ENCODE measurements around the gene GRIK4.
"Not testable (repeated sequence)": the region's sequence is repeated elsewhere in the genome, so short reads cannot be mapped to it uniquely, and the experiment has no call there.

Gene GRIK4

DNA sequence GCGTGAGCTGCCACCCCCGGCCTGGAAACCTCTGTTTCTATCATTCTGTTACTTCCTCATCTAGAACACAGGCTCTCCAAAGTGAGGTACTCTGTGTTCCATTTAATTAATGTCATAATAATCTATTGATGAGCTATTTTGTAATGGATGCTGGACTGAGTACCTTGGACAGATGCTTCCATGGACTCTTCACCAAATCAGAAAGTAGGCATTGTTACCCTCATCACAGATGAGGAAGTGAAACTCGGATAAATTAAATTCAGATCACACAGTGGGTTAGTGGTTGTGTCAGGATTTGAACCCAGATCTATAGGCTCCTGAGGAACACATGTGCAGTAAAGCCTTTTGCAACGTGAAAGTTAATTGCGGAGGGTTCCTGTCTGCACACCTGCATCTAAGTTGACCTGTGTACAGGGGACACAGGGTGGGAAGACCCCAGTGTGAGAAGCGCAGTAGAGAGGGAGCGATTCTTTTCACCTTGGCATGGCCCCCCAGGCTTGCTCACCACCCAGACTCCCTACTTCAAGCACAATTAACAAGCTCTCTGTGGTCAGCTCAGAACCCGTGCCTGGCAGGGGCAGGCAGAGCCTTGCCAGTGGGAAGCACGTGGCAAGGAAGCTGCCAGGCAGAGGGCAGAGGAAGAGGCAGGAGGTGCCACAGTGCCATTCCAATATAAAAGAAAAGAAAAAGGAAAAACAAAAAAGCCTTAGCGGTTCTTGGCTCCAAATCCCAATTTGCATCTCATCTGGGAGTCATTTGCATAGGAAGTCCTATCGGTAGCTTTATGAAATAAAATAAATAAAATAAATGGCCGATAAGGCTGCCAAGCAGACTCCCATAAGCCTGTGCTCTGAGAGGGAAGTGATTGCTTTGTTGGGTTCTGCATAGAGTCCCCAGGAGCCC, 239.3 kb downstream of the GRIK4 start:
- no peak for DNase-seq

DNA sequence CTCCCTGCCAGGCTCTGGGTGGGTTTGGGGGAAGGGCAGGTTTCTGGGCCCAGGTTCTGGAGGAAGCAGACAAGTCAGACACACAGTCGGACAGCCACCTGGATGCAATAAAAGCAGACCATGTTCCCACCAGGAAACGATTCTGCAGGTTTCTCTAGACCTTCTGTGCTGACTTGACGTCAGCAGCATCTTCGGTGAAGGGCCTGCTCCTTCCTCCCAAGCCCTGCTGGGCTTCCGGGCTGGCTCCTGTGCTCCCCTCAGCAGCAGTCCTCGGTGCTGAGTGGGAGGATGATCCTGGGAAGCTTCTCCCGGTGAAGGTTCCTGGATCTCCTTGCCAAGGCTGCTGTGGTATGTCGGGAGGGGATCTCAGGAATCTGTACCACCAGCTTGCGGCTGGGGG, 240.0 kb downstream of the GRIK4 start:
- no peak for DNase-seq

DNA sequence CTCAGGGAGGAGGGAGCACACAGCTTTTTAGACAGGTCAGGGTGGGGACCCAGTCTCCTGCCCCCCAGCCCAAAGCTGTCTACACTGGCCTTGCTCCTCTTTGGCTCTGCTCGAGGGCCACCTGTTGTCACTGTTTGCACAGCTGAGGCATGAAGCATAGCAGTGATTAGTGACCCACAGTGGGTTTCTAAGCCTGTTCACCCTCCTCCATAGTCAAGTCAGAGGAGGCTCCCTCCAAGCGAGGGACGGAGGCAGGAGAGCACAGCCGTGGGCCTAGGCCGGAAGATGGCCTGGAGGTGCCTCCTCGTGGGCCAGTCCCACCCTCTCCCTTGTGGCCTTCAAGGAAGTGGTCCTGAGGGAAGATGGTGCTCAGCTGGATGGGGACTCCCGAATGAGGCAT, 241.1 kb downstream of the GRIK4 start:
- DNase-seq, result no peak

DNA sequence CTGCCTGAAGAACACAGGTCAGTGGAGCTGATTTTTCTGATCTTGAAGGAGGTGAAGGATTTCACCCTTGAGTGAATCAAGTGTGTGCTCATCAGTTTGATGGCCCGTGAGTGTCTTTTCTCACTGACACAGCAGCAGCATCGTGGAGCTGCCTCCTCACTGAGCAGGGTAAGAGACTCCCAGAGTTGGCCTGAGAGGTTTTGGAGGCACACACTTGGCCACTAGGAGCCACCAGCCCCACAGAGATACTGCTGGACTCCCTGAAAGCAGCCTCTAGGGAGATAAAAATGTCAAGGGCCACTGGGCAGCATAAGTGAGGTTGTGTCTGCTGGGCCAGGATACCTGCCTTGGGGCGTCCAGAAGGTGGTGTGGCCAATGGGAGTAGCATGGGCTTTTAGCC, 245.4 kb downstream of the GRIK4 start:
- DNase-seq, result no peak

DNA sequence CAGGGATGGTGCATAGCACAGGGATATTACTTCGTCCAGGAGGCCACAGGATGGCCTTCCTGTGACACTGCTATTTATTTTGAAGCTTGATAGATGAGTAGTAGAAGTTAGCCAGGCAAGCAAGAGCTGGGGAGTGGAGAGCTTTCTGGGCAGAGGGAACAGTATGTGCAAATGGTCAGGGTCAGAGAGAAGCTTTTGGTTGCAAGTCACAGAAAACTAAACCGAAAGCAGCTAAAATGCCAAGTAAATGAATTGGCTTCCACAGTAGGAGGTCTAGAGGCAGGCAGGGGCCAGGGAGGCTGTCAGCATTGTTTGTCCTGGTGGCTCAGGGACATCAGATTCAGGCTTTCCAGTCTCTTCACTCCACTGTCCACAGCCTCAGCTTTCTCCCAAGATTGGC, 247.5 kb downstream of the GRIK4 start:
- no peak for DNase-seq

DNA sequence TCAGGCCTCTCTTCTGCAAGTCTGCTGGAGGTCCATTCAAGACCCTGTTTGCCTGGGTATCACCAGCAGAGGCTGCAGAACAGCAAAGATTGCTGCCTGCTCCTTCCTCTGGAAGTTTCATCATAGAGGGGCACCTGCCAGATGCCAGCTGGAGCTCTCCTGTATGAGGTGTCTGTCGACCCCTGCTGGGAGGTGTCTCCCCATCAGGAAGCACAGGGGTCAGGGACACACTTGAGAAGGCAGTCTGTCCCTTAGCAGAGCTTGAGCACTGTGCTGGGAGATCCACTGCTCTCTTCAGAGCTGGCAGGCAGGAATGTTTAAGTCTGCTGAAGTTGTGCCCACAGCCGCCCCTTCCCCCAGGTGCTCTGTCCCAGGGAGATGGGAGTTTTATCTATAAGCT, 254.2 kb downstream of the GRIK4 start:
- not testable (repeated sequence) for DNase-seq

DNA sequence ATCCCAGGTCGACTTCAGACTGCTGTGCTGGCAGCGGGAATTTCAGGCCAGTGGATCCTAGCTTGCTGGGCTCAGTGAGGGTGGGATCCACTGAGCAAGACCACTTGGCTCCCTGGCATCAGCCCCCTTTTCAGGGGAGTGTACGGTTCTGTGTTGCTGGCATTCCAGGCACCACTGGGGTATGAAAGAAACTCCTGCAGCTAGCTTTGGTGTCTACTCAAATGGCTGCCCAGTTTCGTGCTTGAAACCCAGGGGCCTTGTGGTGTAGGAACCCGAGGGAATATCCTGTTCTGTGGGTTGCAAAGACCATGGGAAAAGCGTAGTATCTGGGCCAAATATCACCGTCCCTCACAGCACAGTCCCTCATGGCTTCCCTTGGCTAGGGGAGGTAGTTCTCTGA, 254.8 kb downstream of the GRIK4 start:
- no peak for DNase-seq

DNA sequence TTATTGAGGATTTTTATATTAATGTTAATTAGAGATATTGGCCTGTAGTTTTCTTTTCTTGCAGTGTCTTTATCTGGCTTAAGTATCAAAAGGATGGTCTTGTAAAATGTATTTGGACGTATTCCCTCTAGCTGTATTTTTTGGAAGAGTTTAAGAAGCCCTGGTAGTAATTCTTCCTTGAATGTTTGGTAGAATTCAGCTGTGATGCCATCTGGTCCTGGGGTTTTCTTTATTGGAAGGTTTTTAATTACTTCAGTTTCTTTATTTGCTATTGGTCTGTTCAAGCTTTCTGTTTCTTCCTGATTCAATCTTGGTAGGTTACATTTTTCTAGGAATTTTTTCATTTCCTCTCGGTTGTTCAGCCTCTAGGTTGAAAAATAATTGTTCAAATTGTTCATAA, 257.4 kb downstream of the GRIK4 start:
- DNase-seq, result no peak

DNA sequence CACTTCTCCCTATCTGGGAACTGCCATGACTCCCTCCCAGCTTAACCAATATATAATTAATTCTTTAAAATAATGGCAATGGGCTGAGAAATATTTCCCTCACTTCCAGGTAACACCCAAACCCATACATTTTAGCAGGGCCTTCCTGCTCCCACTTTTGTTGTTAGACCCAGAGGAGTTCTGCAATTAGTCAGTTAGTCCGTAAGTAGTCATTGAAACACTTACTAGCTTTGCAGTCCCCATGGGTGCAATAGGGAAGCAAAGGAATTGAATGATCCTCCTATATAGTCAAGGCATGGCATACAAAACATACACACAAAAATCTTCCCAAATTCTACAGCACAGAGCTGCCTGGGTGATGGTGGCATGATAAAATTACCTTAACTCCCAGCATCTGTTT, 258.4 kb downstream of the GRIK4 start:
- no peak for DNase-seq

DNA sequence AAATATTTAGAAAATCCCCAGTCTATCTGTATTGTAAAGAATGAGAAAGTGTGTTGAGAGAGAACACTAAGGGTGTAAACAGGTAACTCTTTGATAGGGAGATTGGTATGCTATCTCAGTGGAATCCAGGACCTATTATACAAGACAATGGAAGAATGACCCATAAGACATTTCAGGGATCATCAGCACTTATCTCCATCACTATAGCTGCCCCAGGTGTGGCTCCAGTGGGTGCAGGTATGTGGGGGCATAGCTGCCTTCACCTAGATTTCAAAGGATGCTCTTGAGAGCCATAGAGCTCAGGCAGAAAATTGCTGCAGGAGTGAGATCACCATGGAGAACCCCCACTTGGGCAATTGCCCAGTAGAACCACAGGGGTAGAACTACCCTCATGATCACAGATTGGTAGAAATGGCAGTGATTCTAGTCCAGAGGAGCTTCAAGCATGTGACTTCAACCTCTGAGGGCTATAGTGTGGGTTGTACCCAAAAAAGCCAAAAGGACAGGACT, 260.1 kb downstream of the GRIK4 start:
- no peak for DNase-seq

DNA sequence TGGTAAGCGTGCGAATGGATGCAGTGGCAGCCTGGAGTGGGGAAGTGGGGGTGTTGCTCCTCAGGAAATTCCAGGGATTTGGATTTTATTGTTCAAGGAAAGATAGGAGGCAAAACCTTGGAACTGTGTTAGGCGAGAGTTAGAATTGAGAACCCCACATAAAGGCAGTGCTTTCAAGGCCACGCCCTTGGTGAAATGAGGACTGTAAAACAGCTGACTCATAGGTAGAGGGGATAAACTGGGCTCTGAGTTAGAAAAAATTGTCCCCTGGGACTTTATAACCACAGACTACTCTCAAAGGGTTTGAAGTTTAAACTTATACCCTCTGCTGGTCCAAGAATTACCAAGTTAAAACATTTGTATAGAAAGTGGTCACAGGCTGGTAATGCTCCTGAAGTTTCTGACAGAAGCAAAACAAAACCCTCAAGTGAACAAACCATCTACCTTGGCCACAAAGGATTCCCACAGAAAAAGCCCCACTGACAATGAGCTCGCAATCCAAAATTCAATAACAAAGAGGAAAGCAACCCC, 262.0 kb downstream of the GRIK4 start:
- DNase-seq, result no peak

DNA sequence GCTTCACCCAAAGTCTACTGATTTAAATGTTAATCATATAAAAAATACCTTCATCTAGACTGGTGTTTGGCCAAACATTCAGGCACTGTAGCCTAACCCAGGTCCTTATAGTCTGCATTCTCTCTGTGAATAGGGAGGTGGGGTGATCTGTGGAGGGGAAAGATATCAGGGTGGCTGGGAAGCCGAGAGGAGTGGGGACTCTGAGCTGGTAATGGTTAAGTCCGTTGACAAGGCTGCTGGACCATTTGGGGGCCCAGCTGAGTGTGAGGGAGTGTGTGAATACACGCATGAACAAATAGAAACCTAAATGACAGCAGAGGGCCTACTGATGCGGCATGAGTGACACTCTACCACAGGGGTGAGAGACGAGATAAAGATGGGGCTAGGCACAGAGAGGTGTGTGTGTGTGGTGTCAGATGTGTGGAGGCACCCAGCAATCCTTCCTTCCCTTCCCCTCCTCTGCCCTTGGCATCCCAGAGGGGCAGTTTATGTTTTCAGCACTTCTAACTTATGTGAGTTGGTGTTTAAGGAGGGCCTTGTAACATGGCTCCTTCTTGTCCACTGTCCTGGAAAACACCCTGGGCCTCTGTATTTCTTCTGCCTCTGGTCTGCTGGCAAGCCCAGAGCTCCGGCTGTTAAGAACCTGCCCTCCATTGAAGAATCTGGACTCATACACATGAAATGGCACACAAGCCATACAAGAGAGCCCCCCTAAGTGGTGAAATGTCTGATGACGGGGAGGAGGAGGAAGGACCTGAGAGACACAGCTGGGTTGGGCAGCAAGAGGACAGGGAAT, 263.2 kb downstream of the GRIK4 start:
- no peak for DNase-seq

DNA sequence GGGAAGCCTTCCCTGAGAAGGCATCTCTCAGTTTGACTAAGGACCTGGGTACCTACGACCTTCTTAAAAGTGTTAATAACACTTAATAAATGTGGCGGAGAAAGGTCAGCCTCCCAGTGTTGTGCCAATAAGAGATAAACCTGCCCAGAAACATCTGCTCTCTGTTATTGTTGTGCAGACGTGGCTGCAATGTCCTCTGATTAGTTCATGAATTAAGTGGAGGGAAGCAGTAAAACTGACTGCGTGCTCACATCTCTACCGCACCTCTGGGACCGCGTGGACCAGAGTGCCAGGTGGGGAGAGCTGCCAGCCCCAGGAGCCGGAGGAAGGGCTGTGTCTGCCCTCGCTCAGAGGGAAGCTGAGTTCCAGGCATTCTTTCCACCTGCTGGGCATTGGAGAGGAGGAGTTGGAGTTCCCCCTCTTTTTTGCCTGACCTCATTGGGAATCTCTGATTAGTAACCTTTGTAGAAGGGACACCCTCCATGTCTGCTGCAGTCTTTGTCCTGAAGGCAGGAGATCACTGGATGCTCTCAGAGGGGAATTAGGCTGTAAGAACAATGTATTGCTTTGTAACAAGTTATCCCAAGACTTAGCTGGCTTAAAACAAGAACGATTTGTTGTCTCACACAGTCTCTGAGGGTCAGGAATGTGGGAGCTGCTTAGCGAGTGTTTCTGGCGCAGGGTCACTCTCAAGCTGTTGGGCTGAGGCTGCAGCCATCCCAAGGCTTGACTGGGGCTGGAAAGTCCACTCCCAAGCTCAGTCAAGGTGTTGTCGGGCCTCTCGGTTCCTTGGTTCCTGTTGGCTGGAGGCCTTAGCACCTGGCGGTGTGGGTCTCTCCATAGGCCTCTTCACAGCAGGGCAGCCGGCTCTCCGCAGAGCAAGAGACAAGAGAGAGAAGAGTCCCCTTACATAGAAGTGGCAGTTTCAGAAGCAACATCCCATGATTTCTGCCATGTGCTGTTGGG, 264.7 kb downstream of the GRIK4 start:
- no peak for DNase-seq

DNA sequence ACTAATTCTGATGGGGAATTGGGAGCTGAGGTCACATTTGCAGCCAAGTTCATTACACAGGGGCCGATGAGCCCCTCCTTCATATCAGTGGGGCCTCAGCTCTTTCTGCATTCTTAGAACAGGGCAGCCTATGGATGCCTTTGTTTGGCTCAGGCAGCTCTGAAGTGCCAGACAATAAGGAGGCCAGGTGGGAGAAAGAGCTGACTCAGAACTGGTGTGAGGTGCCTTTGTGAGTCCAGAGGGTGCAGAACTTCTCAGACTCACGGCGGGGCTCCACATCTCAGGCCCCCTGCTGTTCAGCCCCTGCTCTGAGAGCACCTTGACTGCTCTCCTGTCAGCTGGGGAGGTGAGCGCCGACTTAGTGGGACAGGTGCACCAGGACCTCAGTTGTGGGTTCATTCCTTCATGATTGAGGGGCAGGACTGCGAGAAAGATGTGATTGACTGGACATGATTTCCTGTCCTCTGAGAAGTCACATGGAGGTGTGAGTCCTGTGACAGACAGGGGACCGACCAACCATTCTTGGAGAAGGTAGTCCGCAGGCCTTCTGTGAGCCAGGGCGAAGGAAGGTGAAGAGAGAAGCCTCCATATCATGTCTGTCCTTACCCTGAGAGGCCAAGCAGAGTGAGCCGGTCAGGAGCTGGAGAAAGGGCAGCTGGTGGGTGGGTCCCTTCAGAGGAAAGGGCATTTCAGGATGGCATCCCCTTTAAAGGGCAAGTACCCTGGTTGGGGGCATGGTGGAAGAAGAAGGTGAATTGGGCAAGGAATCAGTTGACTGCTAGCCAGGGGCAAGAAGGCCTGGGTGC, 267.3 kb downstream of the GRIK4 start:
- no peak for DNase-seq

DNA sequence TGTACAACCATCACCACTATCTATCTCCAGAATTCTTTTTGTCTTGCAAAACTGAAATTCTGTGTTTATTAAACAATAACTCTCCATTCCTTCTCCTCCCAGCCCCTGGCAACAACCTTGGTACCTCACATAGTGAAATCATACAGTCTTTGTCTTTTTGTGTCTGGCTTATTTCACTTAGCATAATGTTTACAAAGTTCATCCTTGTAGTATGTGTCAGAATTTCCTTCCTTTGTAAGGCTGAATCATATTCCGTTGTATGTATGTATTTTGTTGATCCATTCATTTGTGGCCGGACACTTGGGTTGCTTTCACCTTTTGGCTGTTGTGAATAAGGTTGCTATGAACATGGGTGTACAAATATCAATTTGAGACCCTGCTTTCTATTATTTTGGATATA, 268.7 kb downstream of the GRIK4 start:
- no peak for DNase-seq

DNA sequence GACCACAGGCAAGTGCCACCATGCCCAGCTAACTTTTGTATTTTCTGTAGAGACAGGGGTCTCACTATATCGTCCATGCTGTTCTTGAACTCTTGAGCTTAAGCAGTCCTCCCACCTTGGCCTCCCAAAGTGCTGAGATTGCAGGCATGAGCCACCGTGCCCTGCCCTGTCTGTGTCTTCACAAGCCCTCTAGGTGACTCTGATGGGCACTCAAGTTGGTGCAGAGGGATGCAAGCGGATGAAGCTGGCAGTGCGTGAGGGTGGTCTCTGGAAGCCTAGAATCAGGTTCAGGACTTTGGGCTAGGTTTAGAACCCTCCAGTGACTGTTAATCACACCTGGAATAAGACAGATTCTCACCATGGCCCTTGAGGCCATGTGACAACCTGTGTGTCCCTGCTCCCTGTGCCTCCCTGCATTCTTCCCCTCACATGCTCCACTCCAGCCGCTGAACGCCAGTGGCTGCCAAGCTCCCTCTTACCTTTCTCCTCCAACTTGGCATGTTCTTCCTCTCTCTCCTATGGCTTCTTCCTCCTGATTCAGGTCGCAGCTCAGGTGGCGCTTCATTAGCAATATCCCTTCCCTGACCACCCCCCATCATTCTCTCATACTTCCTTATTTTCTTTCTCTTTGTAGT, 270.1 kb downstream of the GRIK4 start:
- no peak for DNase-seq

DNA sequence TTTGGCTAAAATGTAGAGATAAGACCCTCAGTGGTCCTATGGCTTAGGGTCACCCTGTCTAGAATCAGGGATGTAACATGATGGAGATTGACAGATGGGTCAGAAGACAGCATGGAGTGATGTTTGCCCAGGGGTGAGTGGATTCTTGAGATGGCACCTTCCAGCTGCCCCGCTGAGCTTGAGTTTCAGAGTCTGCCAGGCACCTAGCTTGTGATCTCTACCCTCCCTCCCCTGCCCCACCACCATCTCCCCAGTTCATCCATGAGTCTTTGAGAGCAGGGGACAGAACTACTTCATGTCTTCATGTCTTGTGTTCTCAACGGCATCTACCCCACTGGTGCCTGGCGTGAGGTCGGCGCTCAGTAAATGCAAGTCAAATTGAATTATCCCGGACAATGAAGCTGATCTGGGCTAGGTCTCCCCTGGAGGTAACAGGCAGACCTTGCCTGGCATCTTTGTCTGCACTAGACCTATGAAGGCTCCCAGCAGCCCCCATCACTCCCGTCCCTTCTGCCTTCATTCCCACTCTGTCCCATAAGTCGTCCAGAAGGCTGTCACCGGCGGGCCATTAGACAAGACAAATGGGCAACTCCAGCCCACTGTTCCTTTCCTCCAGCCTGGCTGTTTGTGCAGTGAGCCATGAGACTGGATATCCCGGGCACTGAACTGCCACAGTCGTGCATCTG, 273.2 kb downstream of the GRIK4 start:
- DNase-seq, result no peak

DNA sequence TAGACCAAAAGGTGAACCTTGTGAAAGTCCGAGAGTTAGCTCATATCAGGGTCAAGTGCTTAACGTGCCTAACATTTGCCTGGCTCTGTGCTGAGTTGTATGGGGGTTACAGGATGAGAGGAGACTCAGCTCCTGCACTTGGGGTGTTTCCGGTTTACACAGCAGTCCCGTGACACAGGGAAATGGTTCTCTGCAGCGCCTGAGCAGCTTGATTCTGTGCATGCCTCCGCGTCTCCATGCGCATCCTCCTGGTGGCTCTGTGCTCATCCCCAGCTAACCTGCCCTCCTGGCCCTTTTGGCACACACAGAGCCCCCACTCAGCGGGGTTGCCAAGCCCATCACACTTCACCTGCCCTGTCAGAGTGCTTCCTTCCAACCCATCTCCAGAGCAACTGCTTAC, 274.0 kb downstream of the GRIK4 start:
- no peak for DNase-seq

DNA sequence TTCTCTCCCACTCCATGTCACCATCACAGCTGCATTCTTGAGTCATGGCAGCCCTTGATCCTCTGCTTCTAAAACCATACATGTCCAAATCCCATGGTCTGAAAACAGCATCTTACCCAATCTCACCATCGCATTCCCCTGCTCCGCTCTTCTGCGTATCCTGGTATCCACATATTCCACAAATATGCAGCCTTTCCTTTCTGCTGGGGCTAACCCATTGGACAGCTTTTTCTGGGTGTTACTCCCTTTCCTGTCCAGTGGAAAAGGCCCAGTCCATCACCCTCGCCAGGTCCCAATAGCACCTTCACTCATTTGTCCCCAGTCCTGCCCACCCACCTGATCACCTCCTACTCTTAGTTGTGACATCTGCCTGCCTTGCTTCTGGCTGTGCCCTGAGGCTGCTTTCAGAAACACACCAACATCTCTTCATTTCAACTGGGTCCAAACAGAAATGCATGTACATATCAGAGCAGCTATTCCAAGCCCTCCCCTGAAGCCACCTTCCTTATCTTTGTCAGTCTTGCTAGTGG, 274.7 kb downstream of the GRIK4 start:
- DNase-seq, result no peak

DNA sequence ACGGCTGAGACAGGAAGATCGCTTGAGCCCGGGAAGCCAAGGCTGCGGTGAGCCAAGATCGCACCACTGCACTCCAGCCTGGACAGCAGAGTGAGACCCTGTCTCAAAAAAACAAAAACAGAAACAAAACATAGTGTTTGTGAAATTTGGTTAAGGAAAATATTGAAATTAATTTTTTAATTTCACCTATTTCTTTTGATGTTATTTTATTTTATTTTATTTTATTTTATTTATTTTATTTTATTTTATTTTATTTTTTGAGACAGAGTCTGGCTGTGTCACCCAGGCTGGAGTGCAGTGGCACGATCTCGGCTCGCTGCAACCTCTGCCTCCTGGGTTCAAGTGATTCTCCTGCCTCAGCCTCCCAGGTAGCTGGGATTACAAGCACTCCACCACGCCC, 275.7 kb downstream of the GRIK4 start:
- not testable (repeated sequence) for DNase-seq

Data from KG1 (cell line).